ENCODE measurements around the gene AP3B1.

GRCh38 chr5:77985247-77985646 is 309.3 kb downstream of the AP3B1 start:
- TF ChIP-seq EZH2phosphoT487 (IDR thresholded peaks at IDR 0.05; ENCODE audit: borderline replicate concordance, low read depth, low read length) (no peak), CTCF (conservative IDR thresholded peaks at IDR 0.05; ENCODE audit: low read length) (no peak)

All from OCI-LY7 (cell line).